Peyer's patch (tissue), 4 donors: ENCODE data around the gene MEF2D. TPM values are rescaled to one million over a fixed set of nuclear protein-coding genes. Genes with fewer than 3 reads are reported as not detected.

Source experiments
- DNase-seq, 3 donors: peaks; one replicate each; pipeline ENCODE4 v3.0.0-alpha.2; 2017 to 2019
- H3K27ac ChIP-seq, 4 donors: fragments of 200-600 bp; sonication (generic); one replicate each; pipeline ENCODE4 v1.5.1; 2016 to 2019
- H3K27me3 ChIP-seq, 2 donors: fragments of 200-600 bp; sonication (generic); one replicate each; pipeline ENCODE4 v1.5.1; 2019
- H3K36me3 ChIP-seq, 3 donors: fragments of 200-600 bp; sonication (generic); one replicate each; pipeline ENCODE4 v1.5.1; 2016 to 2019
- H3K4me1 ChIP-seq, 4 donors: fragments of 200-600 bp; sonication (generic); one replicate each; pipeline ENCODE4 v1.5.1; 2016 to 2019
- H3K4me3 ChIP-seq, 4 donors: fragments of 200-600 bp; sonication (generic); 1 replicate in 3 of 4; 2 replicates in 1 of 4; pipeline ENCODE4 v1.5.1; 2016 to 2019; ENCODE audit warnings: mild to moderate bottlenecking in 1 of 4
- H3K9me3 ChIP-seq, 4 donors: fragments of 200-600 bp; sonication (generic); one replicate each; pipeline ENCODE4 v1.5.1; 2016 to 2019; ENCODE audit warnings: mild to moderate bottlenecking in 1 of 4
- CTCF ChIP-seq, 6 experiments: fragments of 450-650 bp in 4 of 6; fragments of 200-600 bp in 2 of 6; sonication (generic) in 1 of 6; IDR thresholded peaks; one replicate each; pipeline ENCODE4 v1.5.1; 2017 to 2019; ENCODE audit warnings: antibody characterized with exemption in 6 of 6, mild to moderate bottlenecking in 3 of 6, moderate library complexity in 1 of 6
- POLR2A ChIP-seq, 2 donors: fragments of 450-650 bp; IDR thresholded peaks; one replicate each; pipeline ENCODE4 v1.5.1; 2017; ENCODE audit warnings: antibody characterized with exemption in 2 of 2, mild to moderate bottlenecking in 2 of 2, moderate library complexity in 2 of 2
- total RNA-seq, 4 donors: library from RNA; depleted of rRNA; stranded (reverse); fragments of >200 nt; gene quantifications; one replicate each; pipeline ENCODE4 v1.1.0, GENCODE V29; 2016

The MEF2D gene
- total RNA-seq, 4 donors from 2014 or later: 46.8 to 97.4 (median 64.1) TPM

- H3K36me3 ChIP-seq: no peaks in the 10 kb centered on the region
- H3K4me3 ChIP-seq: peak overlapping the region; percentile 33 to 43 (median 40)
- H3K27me3 ChIP-seq: no peaks in the 10 kb centered on the region
- no peaks in the 10 kb centered on the region for H3K9me3 ChIP-seq
- peak overlapping the region; percentile 96 to 99 (median 98) for H3K27ac ChIP-seq
- DNase-seq: peak in 2 of 3 donors; percentile 53 to 59
- H3K4me1 ChIP-seq: peaks cover 7 to 53% (median 36%) of the 10 kb centered on the region in 4 donors
- TF ChIP-seq CTCF (IDR thresholded peaks at IDR 0.05): no peak
- no peak for TF ChIP-seq POLR2A (IDR thresholded peaks at IDR 0.05)
Measured at GRCh38 chr1:156504438-156504813, 3.9 kb upstream of the MEF2D start.

DNA sequence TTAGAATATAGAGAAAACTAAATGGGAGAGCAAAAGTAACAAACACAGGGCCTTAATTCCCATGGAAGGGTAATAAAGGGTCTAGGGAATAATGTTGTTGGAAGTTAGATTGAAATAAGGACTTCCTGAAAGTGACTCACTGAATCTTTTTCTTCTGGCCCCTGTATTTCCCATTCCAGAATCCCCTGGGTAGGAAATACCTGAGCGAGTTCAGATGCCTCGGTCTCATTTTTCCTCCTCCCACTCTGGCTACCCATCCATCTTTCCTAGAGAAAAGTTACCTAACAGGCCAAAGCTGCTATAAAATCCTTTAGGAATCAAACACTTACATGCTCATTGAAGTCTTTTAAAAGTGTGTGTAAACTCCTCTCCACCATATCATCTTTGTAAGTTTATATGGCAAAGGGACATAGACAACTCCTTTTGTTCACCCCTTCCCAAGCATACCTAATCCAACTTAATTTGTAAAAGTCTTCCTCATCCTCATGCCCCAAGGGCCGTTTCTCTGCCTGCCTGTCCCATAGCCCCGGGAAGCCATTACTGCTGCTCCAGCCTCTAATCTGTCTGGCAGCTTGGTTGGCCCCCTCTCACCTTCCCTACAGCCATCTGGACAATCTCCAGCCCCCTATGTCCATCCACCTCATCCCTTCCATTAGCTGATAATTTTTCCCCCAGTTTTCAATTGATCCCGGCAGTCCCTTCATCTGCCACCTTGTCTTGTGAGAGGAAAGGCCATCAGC is 3.3 kb upstream of the MEF2D start:
- DNase-seq: peak in 1 of 3 donors; percentile 51

DNA sequence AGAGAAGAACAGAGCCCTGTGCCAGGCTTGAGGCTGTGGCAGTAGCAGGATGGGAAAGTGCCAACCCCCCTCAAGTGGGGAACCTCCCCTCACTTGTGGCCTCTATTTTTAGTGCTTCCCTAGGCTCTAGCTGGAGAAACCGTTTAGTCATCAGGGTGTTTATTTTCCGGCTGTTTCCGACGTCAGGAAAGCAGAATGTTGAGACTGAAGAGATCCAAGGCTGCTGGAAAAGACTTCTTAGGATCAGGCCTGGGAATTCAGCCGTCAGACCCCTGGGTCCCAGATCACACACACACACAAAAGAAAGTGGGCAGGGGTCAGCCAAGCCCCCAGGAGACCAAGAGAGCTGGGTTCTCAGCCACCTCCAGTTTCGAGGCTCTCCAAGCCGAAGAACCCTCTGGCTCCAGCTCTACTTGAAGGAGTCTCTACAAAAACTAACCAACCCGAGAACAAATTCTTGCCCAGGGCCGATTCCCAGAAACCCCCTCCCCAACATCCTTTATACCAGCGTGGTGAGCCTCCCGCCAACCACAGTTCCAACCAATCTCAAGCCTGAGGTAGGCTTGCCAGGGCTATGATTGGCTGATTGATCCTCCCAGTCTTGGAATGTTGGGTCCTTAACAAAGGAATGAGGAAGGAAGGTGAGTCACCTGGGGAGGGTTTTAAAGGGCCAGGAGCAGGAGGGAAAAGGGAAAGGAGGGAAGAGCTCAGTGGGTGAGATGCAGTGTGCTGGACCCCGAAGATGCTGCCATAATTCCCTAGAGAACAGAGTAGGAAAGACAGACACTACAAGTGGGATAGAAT is 2.5 kb upstream of the MEF2D start:
- peak in 2 of 3 donors; percentile 64 to 85 for DNase-seq
- H3K27me3 ChIP-seq: no peaks in the 10 kb centered on the region
- no peak for TF ChIP-seq CTCF (IDR thresholded peaks at IDR 0.05)
- peak in 1 of 2 donors; percentile 51 for TF ChIP-seq POLR2A (IDR thresholded peaks at IDR 0.05)
- peak overlapping the region in 2 of 4 donors; percentile 19 to 37 for H3K4me3 ChIP-seq
- peak overlapping the region; percentile 96 to 99 (median 98) for H3K27ac ChIP-seq
- no peaks in the 10 kb centered on the region for H3K9me3 ChIP-seq
- peaks cover 7 to 52% (median 41%) of the 10 kb centered on the region in 4 donors for H3K4me1 ChIP-seq
- no peaks in the 10 kb centered on the region for H3K36me3 ChIP-seq

More for the DNA sequence above, 3.3 kb upstream of the MEF2D start:
- no peaks in the 10 kb centered on the region for H3K27me3 ChIP-seq
- TF ChIP-seq POLR2A (IDR thresholded peaks at IDR 0.05): no peak
- no peaks in the 10 kb centered on the region for H3K36me3 ChIP-seq
- H3K4me1 ChIP-seq: peaks cover 7 to 50% (median 37%) of the 10 kb centered on the region in 4 donors
- H3K9me3 ChIP-seq: no peaks in the 10 kb centered on the region
- peak overlapping the region; percentile 96 to 99 (median 98) for H3K27ac ChIP-seq
- H3K4me3 ChIP-seq: peak overlapping the region in 1 of 4 donors; percentile 19

- no peaks in the 10 kb centered on the region for H3K27me3 ChIP-seq
- H3K9me3 ChIP-seq: no peaks in the 10 kb centered on the region
- H3K4me1 ChIP-seq: peaks cover 7 to 57% (median 46%) of the 10 kb centered on the region in 4 donors
- peak overlapping the region; percentile 96 to 99 (median 98) for H3K27ac ChIP-seq
- TF ChIP-seq CTCF (IDR thresholded peaks at IDR 0.05) (no peak), POLR2A (IDR thresholded peaks at IDR 0.05) (no peak)
- DNase-seq: no peak
- no peaks in the 10 kb centered on the region for H3K36me3 ChIP-seq
- H3K4me3 ChIP-seq: no peak overlapping the region
Measured at GRCh38 chr1:156502391-156502893, 1.9 kb upstream of the MEF2D start.

DNA sequence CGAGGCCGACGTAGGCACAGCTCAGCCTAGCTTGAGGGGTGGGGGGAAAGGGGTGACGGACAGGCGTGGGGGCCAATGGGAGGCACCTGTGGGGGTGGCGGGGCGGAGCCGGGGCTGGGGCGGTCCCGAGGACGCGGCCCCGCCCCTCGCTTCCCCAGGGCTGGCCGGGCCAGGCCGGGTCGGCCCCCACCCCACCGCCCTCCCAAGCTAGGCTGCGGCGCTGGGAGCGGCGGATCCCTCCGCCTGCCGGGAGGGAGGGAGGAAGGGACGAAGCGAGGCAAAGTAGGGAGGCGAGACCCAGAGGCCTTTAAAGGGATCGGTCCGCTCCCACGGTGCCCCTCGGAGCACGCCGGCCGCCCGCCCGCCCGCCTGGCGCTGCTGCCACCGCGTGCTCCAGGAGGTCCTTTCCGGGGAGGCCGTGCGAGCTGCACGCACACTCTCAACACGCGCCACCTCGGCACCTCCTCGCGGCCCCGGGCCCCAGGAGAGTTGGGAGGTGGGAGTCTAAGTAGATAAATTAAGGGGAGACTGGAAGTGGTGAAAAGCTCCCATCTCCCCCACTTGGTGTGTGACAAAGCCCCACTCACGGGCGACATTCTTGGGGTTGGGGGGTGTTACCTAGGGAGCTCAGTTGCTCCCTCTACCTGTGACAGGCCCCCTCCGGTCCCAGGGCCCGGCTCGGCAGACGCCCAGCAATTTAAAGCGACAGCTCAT is 375 bp upstream of the MEF2D start:
- TF ChIP-seq CTCF (IDR thresholded peaks at IDR 0.05) (peak in 5 of 6 experiments; percentile 36 to 65 (median 58)), POLR2A (IDR thresholded peaks at IDR 0.05) (peak; percentile 80 to 95)
- Histone ChIP-seq H3K9me3 (no peaks in the 10 kb centered on the region), H3K4me1 (peaks cover 10 to 72% (median 59%) of the 10 kb centered on the region in 4 donors), H3K27ac (peak overlapping the region; percentile 96 to 99 (median 98)), H3K4me3 (peak overlapping the region; percentile 94 to 99 (median 97)), H3K27me3 (no peaks in the 10 kb centered on the region), H3K36me3 (no peaks in the 10 kb centered on the region)
- DNase-seq: peak; percentile 95 to 97 (median 97)
